CD4-positive, alpha-beta T cell treated with Interleukin-17A for 1 hour (primary cell): Measurements from ENCODE around the gene AKNA.

ENCODE experiments used
- DNase-seq: peaks from one replicate; pipeline ENCODE4 v3.0.0-alpha.2; 2020

Gene AKNA

DNA sequence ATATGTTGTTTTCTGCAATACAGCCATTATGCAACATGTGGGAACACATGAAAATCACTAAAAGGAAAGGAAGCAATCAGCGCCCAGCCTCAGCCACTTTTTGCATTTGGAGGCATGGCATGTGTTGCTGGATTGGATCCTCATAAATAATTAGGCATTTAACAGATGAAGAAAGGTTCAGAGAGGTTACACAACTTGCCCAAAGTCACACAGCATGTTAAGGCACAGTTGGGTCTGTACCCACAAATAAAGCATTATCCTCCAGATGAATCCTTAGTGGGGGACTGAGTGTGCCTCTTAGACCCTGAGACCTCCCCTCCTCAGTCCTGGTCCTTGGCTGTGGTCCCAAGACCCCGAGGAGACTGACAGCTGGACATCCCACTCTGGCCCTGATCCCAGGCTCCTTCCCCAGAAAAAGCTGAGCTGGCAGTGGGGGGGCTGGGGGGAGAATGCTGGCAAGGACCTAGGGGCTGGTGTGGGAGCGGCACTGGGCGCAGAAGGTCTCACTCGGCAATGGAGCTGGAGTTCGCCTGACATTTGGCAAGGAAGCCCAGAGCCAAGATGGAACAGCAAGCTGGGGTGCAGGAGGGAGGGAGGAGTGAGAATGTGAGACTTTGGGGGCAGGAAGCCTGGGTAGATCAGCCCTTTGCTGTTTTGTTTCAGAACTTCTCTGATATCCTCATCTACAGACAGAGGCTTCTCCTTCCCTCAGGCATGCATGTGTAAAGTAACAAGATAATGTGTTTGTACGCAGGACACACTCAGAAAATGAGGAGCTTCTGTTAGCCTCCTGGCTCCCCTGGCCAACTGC is 6.9 kb upstream of the AKNA start:
- no peak for DNase-seq

DNA sequence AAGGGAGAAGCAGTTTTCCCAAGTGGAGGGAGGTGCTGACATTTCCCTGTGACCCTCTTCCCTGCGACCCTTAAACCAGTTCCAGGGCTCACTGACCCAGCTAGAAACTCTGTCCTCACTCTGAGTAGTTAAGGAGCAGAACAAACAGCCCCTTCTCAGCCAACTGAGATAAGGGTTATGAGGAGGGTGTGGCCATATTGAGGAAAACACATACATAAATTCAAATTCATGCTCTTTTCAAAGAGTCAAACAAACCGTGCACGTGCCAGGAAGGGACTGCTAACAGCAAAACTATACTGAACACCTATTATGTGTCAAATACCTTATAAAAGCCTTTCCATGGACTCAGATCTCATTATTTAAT is 4.9 kb upstream of the AKNA start:
- no peak for DNase-seq

DNA sequence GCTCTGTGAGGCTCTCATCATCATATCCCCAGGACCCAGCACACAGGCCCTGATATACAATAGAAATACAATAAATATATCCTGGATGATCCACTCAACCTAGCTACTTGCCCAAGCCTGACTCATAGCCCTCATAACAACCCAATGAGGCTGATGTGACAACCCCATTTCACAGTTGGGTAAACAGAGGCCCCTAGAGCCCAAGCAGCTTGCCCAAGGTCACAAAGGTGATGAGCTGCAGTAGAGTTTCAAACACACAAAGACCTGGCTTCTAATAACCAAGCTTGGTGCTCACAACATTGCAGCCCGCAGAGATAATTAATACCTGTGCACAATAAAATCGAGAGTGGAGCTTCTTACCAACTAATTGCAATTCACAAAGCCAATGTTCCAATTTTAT is 3.2 kb upstream of the AKNA start:
- DNase-seq: no peak

DNA sequence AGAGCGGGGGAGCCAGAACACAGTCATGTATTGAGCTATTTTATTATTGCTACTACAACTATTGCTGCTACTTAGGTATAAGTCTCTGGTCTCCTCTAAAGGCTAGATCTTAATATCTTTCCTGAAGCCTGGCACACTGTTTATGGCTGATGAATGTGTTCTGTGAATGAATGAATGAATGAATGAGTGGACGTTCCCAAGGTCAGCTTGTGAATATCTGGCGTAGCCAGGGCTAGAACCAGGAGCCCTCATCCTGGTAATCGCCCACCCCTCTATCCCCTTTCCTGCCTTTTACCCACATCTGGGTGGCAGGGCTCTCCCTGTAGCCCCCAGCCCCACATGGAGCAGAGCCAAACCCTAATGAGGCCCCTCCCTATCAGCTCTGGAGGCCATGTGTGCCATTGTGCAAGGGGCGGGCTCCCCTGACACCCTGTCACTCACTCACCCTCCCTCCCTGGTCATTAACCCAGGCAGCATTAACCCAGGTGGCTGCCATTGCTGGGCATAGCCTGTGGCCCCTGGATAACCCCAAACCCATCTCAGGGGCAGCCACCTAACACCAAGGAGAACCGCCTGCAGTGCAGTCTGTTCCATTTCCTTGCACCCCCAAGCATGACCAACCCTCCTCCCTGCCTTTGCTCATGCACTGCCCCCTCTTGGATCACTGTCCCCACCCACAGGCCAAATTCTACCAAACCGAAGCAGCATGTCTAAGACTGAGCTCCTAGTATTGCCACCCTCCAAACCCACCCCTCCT is 2.0 kb upstream of the AKNA start:
- DNase-seq: peak; percentile 29

DNA sequence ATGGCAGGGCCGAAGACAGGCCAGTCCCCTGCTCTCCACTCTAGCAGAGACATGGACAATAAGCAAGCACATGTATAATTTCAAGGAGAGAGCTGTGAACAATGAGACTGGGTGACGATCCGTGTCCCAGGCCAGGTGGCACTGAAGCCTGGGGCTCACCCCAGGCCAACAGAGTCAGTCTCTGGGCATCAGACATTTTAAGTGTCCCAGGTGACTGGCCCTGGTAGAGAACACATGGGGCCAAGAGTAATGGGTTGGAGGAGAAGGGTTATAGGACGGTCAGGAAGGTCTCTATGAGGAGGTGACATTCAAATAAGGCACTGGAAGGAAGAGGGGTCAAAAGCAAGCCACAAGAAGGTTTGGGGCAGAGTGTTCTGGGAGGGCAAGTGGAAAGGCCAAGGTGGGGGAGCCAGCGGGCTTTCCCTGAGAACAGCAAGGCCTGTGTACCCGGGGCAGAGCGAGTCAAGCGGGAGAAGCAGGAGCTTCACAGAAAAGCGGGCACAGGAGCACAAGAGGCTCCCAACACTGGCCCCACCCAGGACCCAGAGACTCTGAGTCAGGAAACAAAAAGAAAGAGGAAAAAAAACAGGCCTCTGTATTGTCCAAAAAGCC is 1.1 kb upstream of the AKNA start:
- DNase-seq: no peak

DNA sequence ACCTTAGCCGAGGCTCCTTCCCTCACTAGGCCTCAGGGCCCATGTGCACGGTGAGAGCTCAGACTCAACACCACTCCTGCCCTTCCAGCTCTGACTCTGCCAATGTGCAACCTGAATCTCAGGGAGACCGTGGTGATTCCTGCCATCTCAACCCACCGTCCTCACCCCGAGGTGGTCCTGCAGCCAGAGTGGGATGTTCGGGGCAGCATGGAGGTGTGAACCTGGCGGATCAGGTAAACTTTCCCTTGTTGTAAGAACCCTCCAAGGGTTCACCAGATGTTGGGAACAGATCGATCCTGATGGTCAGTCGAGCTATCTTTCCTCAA is 538 bp upstream of the AKNA start:
- no peak for DNase-seq

DNA sequence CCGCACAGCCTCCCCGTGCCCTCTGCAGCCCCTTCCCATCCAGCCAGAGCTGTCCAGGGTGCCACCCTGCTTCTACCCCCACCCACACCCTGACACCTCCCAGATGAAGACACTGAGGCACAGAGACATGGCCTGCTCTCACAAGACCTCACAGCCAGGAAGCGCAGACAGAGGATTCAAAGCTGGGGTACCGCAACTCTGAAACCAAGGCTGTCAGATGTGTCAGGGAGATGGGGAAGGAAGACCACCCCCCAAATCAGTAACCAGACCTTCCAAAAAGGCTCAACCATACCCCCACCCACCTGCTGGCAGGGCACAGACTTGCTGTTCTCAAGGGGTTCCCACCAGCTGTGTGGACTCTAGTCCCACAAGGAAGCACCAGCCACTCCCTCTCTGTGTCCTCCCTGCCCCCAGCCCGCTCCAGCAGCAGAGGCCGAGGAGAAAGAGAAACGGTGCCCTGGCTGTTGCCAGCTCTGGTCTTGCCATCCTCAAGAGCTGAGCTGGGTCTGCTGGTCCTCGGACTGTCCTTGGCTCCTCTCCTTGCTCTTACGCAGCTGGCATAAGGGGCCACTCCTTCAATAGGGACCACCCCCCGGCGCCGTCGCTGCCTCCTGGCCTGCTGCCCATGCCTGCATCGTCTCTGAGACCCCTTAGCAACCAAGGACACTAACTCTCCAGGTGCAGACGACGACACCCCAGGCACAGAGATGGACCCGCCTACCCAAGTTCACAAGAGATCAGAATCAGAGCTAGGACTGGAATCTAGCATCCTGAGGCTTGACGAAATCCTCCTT is 699 bp downstream of the AKNA start:
- peak; percentile 33 for DNase-seq

DNA sequence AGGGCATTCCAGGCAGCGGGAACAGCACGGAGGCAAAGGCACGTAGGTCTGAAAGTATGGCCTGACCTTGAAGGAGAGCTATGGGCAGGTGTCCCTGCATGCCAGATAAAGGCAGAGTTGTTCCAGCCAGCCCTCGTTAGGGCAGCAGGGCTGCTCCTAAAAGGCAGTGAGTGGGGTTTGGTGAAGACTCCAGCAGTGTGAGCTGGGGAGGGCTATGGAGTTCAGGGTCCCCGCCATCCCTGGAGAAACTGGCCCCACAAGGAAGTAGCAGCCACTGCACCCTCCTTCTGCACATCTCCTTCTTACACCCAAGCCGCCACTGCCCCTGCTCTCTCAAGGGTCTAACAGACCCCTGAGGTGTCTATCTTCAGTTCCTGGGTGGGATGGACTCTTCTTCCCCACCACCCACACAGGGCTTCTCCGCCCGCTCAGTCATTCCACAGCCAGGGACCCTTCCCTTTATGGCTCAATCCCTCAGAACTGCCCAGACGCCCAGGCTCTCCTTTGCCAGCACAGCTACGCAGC is 1.4 kb downstream of the AKNA start:
- no peak for DNase-seq

DNA sequence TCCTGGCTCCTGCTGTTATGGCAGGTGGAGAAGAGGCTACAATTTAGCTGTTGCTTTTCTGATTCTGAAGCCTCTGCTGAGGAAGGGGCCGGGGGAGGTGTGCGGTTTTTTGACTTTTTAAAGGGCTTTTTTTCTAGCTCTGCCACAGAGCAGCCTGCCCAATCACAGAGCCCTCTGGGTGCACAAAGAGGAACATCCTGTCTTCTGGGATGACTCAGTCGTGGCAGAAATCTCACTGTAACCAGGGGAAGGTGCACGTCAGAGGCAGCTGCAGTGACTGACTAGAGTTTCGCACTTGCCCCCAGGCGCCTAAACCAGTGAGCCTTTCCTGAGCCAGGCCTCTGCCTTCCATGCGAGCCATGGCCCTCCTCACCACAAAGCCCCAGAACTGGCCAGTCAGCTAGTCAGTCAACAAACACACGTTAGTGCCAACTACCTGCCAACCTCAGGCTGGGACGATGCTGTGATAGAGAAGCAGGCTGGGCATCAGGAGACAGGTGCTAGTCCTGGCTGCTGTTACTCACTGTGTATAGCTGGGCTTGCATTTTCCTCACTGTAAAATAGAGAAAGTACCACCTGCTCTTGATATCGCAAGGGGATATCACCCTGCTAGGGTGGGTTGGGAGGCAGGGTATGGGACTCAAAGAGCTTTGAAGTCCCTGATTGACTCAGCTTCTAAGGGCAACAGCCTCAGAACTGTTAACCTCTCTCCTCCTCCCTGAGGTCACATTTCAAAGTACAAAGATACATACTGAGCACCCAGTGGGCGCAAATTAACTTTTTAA is 2.2 kb downstream of the AKNA start:
- DNase-seq: peak; percentile 95

DNA sequence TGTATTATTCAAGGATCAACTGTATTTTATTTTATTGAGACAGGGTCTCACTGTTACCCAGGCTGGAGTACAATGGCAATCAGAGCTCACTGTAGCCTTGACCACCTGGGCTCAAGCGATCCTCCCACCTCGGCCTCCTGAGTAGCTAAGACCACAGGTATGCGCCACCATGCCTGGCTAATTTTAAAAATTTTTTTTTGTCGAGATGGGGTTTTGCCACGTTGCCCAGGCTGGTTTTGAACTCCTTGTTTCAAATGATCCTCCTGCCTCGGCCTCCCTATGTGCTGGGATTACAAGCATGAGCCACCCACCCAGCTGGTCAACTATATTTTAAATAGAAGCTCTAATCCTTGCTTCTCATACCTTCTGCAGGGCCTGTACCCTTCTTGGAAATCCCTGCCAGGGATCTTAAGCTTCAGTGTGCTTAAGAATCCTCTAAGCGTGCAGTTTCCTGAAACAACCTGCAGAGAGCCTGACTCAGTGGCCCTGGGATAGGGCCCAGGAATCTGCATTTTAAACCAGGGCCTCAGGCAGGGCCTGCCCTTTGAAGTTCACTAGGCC is 2.9 kb downstream of the AKNA start:
- DNase-seq: no peak

DNA sequence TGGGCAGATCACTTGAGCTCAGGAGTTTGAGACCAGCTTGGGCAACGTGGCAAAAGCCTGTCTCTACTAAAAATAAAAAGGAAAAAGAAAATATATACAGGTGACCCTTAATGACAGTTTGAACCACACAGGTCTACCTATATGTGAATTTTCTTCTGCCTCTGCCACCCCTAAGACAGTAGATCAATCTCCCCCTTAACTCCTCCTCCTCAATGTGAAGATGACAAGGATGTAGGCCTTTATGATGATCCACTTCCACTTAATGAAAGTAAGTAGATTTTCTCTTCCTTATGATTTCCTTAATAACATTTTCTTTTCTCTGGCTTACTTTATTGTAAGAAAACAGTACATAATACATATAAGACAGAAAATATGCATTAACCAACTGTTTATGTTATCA is 3.4 kb downstream of the AKNA start:
- no peak for DNase-seq

DNA sequence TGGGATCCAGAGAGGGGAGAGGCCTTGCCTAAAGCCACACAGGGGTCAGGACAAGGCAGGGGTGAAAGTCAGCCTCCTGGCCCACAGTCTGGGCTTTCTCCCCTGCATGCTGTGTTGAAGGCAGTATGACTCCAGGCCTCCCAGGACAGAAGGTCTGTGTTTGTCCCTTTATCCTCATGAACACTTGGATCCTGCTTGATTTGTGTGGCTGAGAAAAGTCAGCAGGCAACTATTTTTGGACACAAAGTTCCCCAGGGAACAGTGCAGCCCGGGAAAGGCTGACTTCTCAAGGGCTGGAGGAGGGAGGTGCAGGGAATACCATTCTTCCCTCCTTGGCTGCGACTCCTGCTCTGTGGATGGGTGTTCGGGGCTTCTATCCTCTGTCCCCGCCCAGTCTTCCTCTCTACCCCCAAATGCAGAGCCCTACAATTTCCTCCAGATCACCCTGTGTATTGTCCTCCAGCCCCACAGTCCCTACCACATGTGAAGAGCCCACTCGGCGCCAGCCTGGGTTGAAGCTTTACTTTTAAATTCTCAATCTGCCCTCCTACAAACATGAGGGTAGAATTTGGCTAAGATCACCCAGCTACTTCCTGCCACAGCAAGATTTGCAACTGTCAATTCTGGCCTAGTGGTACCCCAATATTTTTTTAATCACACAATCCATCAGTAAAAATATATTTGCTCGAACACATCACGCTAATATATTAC is 4.1 kb downstream of the AKNA start:
- peak; percentile 41 for DNase-seq

DNA sequence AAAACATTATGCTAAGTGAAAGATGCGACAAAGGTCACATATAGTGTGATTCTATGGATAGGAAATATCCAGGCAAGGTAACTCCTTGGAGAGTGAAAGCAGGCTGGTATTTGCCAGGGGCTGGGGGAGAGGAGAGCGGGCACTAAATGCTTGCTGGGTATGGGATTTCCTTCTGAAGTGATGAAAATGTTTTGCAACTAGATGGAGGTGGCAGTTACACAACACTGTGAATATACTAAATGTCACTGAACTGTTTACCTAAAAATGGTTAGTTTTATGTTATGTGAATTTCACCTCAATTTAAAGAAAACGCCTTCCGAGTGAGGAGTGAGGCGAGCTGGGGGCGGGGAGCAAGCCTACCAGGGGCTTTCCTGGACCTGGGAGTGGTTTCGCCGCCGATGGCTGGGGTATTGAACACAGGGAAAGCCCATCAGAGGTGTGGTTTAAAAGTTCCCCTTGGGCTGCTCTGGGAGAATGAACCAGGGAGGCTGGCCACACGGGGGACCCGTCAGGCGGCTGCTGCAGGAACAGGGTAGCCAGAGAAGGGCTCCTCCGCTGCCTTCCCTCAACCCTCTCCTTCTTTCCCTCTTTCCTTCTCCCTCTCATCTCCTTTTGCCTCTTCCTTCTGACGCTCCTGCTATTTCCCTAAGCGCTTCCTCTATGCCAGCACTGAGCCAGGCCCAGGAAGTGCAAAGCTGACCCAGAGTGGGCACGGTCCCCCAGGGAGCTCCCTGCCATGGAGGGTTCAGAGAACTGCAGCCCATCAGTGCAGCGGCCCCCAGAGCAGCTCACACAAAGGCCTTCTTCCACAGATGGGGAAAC is 4.9 kb downstream of the AKNA start:
- peak; percentile 87 for DNase-seq

DNA sequence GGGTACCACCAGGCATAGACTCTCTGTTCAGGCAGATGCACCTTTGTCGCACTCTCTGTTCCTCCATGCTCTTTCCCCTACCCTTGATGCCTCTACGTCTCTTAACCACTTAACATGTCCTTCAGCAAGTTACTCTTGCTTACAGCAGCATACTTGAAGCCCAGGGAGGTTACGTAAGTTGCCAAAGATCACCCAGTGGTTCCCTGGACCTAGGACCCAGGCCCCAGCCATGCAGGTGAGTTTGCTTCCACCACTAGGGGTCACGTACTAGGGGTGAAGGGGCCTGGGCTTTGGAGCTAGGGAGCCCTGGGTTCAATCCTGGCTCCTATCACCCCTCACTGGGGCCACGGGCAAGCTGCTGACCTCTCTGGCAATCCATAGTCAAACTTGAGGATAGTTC is 8.9 kb downstream of the AKNA start:
- DNase-seq: no peak

DNA sequence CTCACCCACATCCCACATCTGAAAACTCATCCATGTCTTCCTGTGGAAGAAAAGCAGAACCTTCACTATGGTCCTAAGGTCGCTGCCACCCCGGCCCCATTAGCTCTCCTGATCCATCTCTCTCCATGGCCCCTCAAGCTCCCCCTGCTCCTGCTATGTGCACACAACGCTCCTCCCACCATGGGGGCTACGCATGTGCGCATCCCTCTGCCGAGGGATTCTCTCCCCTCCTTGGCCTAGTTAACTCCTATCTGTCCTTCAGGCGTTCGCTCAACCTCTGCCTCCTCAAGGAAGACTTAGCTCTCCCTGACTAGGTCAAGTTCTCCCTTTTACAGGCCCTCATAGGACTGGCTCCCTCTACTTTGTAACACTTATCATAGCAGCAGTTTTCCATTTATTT is 9.8 kb downstream of the AKNA start:
- no peak for DNase-seq

DNA sequence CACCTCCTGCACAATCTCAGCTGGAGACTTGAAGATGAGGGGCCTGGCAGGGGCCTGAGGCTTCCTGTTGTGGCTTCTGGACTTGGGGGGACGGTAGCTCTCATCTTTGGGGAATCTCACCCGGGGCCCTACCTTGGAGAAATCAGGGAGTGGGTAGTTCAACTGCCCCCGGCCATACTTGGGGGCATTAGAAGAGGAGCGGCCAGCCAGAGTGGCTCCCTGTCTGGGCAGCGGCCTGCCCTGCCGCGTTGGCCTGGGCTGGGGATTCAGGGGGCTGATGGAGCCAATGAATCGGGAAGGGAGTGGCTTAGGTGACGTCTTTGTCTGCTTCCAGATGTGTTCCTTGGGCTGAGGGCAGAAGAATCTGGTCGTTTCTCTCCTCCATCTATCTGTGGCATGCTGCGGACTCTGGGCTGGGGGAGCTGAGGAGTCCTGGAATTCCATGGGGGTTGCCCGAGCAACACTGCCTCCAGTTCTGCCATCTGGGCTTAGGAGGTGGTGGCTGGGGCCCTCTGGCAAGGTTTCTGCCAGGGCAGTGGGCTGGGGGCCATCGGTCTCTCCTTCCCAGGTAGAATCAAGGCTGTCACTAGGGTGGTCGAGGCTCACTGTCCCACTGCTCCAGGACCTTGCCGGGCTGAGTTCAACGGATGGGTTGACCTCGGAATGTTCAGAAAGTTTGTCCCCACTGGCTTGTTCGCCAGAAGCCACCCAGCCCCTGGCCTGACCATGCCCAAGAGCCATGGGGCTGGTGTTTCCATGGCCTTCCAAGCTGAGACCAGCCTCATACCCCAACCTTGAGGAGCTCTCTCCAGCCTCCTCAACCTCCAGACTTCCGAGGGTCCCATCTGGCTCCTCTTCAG is 11.0 kb downstream of the AKNA start:
- no peak for DNase-seq

DNA sequence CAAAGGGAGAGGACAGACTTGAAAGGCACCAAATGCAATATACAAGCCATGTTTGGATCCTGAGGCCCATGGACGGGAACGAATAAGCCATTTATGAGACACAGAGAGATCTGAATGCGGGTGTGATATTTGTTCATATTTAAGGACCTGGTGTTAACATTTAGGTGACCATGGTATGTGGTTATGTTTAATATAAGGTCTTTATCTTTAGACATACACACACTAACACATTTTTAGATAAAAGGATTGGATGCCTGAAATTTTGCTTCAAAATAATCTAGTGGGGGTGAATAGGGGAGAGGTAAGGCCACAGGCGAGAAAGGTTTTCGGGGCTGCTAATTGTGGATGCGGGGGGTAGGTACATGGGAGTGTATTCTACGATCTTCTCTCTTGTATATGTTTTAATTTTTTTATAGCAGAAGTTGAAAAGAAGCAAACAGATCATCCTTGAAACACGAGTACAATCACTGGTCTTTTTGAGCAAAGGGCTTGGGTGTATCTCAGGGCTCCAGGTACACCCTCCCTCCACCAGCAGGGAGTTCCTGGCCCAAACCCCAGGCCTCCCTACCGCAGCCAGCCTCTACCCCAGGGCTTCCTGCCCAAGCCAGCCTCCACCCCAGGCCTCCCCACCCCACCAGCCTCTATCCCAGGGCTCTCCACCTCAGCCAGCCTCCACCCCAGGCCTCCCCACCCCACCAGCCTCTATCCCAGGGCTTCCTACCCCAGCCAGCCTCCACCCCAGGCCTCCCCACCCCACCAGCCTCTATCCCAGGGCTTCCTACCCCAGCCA is 12.2 kb downstream of the AKNA start:
- DNase-seq: peak; percentile 31

DNA sequence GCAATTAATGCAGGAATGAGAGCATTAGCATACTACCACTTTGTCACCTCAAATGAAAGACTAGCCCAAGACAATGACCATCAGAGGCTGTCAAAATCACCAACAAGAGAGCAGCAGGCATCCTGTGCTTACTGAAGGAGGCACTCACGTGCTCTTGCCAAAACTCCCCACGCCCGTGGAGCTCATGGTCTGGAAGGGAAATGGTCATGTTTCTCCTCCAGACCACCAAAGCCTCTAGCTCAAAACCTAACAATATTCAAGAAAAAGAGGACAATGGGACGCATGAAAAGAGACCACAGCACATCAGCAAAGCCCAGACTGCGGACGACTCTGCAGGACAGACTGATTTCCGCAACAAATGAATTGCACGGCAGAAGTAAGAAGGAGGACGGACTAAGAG is 12.8 kb downstream of the AKNA start:
- no peak for DNase-seq
